Neural cell (in vitro differentiated cells): ENCODE results near the gene CLIC3.

Experiments used
- POLR2AphosphoS5 ChIP-seq: IDR thresholded peaks from 2 replicates; pipeline ENCODE4 v1.6.1; 2012
- RAD21 ChIP-seq: fragments of 450-650 bp; conservative IDR thresholded peaks from 2 replicates; pipeline ENCODE4 v1.6.1; 2014; ENCODE audit warnings: antibody characterized with exemption, mild to moderate bottlenecking, moderate library complexity

- TF ChIP-seq POLR2AphosphoS5, result no peak
- TF ChIP-seq RAD21, result no peak
Measured at GRCh38 chr9:136951541-136952320, 44.6 kb downstream of the CLIC3 start, which contains the start of gene LCN12.
